Naive B cell (primary cell): ENCODE results near the gene HAPLN1. TPM values are rescaled to one million over a fixed set of nuclear protein-coding genes. Genes with fewer than 3 reads are reported as not detected.

Experiments
- ATAC-seq, 2 donors: fragments of 150-1000 bp; cut with Tn5 transposase; 2 replicates each; pipeline ENCODE4 v1.10.0; 2021; ENCODE audit warnings: low read depth in 2 of 2, mild to moderate bottlenecking in 2 of 2, moderate library complexity in 2 of 2
- DNase-seq: peaks from one replicate; pipeline ENCODE4 v3.0.0; 2022
- H3K27ac Mint-ChIP-seq, 6 donors: one replicate each; pipeline ENCODE4 v1.8.0; 2020 to 2022; ENCODE audit warnings: mild to moderate bottlenecking in 6 of 6, mixed read lengths in 6 of 6, moderate library complexity in 5 of 6, inconsistent platforms in 2 of 6
- H3K27me3 Mint-ChIP-seq, 3 donors: one replicate each; pipeline ENCODE4 v1.8.0; 2021 to 2022; ENCODE audit warnings: mixed read lengths in 3 of 3, mild to moderate bottlenecking in 1 of 3
- H3K36me3 Mint-ChIP-seq, 2 donors: one replicate each; pipeline ENCODE4 v1.8.0; 2020 to 2022; ENCODE audit warnings: mixed read lengths in 2 of 2, inconsistent platforms in 1 of 2, mild to moderate bottlenecking in 1 of 2
- H3K4me1 Mint-ChIP-seq, 3 donors: one replicate each; pipeline ENCODE4 v1.8.0; 2020 to 2022; ENCODE audit warnings: mixed read lengths in 3 of 3, inconsistent platforms in 1 of 3, mild to moderate bottlenecking in 1 of 3, moderate library complexity in 1 of 3
- H3K4me3 Mint-ChIP-seq, 8 donors: one replicate each; pipeline ENCODE4 v1.8.0; 2020 to 2022; ENCODE audit warnings: mild to moderate bottlenecking in 8 of 8, mixed read lengths in 8 of 8, moderate library complexity in 8 of 8, inconsistent platforms in 2 of 8
- H3K9me3 Mint-ChIP-seq, 7 donors: one replicate each; pipeline ENCODE4 v1.8.0; 2020 to 2022; ENCODE audit warnings: mixed read lengths in 7 of 7, mild to moderate bottlenecking in 5 of 7, inconsistent platforms in 2 of 7, moderate library complexity in 1 of 7
- polyA plus RNA-seq, 6 donors: library from polyadenylated mRNA; unstranded; fragments of 300-500 nt; fragmentation: Illumina TruSeq; gene quantifications; one replicate each; pipeline ENCODE4 v1.2.3, GENCODE V29; 2021; ENCODE audit warnings: low read depth in 6 of 6

The HAPLN1 gene
- polyA plus RNA-seq, 6 donors from 2014 or later, result not detected

DNA sequence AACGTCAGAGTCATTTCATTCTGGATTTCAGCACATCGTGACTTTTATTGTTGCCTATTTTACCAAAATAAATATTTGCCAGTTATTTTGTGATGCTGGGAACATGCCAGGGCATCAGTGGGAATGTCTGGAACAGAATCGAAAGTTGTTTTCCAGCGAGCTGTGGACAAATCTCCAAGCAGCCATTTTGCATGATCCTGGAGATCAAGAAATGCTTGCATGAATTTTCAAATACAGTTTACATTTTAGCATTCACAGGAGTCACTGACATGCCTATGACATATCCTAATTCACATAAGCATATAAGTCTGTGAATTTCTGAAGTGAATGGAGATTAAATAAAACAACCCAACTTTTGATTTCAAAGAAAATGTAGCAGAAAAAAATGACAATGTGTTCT is 129.7 kb downstream of the HAPLN1 start:
- Mint-ChIP-seq H3K4me3 (no peak overlapping the region), H3K27ac (no peak overlapping the region), H3K9me3 (no peaks in the 10 kb centered on the region), H3K27me3 (peaks cover 0 to 15% (median 10%) of the 10 kb centered on the region in 3 donors), H3K4me1 (no peaks in the 10 kb centered on the region), H3K36me3 (no peaks in the 10 kb centered on the region)
- ATAC-seq (no peak), DNase-seq (no peak)

DNA sequence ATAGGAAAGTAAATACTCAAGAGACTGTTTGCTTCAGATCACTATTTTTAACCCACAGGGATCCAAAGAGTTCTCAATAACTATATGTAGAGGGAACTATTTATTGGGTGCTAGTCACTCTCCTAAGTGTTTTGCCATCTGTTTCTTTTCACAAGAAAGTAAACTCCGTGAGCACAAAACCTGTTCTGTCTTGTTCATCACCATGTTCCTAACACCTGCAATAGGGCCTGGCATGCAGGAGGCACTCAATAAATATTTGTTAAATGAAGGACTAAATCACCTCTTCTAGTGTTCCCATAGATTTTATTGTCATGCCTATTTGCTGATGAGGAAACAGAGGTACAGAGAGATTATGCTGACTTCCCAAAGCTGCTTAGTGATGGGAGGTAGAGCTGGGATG is 130.9 kb downstream of the HAPLN1 start:
- peaks cover 0 to 15% (median 10%) of the 10 kb centered on the region in 3 donors for H3K27me3 Mint-ChIP-seq
- H3K4me1 Mint-ChIP-seq, result no peaks in the 10 kb centered on the region
- no peak overlapping the region for H3K27ac Mint-ChIP-seq
- H3K4me3 Mint-ChIP-seq, result no peak overlapping the region
- no peaks in the 10 kb centered on the region for H3K9me3 Mint-ChIP-seq
- H3K36me3 Mint-ChIP-seq, result no peaks in the 10 kb centered on the region
- no peak for ATAC-seq
- DNase-seq, result no peak

Other genes with a start within 250 kb of the HAPLN1 start
- 1 to 10 TPM in 1 of 6 donors, under 1 TPM in 5; 0.28 to 2.1 (median 0.66) TPM for gene VCAN, start 249.1 kb downstream of the HAPLN1 start, polyA plus RNA-seq